Colonic mucosa (tissue), 4 donors: ENCODE data around the gene TXNL4B. TPM values are rescaled to one million over a fixed set of nuclear protein-coding genes. Genes with fewer than 3 reads are reported as not detected.
A peak's percentile ranks its signal among the peaks of the same experiment; 100 is the strongest.

ENCODE experiments used
- DNase-seq: peaks from one replicate; pipeline ENCODE4 v3.0.0-alpha.2; 2020
- H3K27ac ChIP-seq: fragments of 200-600 bp; one replicate; pipeline ENCODE4 v1.8.0; 2021
- H3K27me3 ChIP-seq: fragments of 200-600 bp; one replicate; pipeline ENCODE4 v1.8.0; 2021
- H3K36me3 ChIP-seq: fragments of 200-600 bp; one replicate; pipeline ENCODE4 v1.8.0; 2021
- H3K4me1 ChIP-seq: fragments of 200-600 bp; one replicate; pipeline ENCODE4 v1.8.0; 2021; ENCODE audit warnings: mild to moderate bottlenecking
- H3K4me3 ChIP-seq: fragments of 200-600 bp; one replicate; pipeline ENCODE4 v1.8.0; 2021
- H3K9ac ChIP-seq, 2 donors: one replicate each; pipeline ENCODE4 v1.7.0; 2013; ENCODE audit warnings: control low read depth in 2 of 2, low read depth in 2 of 2, low read length in 2 of 2
- H3K9me3 ChIP-seq: fragments of 200-600 bp; one replicate; pipeline ENCODE4 v1.8.0; 2021
- intact Hi-C: fragments of 100-400 bp; cut with DNase I; formaldehyde crosslinking; loops from one replicate; pipeline ENCODE4 v1.14.1; 2022
- total RNA-seq, 2 donors: library from RNA; stranded (reverse); fragmentation: NEBNext Ultra II Directional in 1 of 2; extraction: Animal tissue kit (Norgen Biotek cat#: 25700) in 1 of 2; gene quantifications; one replicate each; pipeline ENCODE4 v1.2.1, GENCODE V29; 2021
- TF ChIP-seq, protein P1 (sequence below): fragments of 200-600 bp; IDR thresholded peaks from one replicate; pipeline ENCODE4 v1.8.0; 2022; ENCODE audit warnings: antibody characterized with exemption, mild to moderate bottlenecking
- donor health status: healthy.
- donor health status: DM: no; HTN: no; CAD: no.
- donor health status: DM: no; HTN: no; CAD: no.

Gene TXNL4B
- total RNA-seq, 2 donors from 2014 or later: 10.1 to 13.7 TPM

DNA sequence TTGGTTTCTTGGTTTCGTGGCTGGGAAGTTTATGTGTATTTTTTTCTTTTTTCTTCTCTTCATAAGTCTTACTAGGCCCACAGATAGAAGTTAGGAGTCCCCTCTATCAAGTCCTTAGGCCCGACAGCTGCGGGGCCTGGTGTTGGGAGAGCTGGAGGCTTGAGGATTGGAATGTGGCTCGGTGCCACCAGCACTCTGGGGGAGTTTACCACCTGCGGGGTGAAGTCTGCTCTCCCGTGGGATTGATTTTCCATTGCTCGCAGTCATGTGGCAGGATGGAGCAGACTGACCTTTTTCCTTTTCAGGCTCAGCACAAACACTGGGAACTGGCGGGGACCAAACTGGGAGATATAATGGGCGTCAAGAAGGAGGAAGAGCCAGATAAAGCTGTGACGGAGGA is 7.8 kb upstream of the TXNL4B start:
- Histone ChIP-seq H3K27me3 (no peaks in the 10 kb centered on the region), H3K9me3 (no peaks in the 10 kb centered on the region), H3K9ac (no peak overlapping the region), H3K4me1 (no peaks in the 10 kb centered on the region), H3K4me3 (no peak overlapping the region), H3K36me3 (peaks cover 43% of the 10 kb centered on the region), H3K27ac (no peak overlapping the region)
- intact Hi-C loops: loop anchor here (5.0 kb wide), 1 partner anchor 34 kb away; no protein-coding TSS in a partner anchor
- DNase-seq: no peak
- TF ChIP-seq, protein P1, sequence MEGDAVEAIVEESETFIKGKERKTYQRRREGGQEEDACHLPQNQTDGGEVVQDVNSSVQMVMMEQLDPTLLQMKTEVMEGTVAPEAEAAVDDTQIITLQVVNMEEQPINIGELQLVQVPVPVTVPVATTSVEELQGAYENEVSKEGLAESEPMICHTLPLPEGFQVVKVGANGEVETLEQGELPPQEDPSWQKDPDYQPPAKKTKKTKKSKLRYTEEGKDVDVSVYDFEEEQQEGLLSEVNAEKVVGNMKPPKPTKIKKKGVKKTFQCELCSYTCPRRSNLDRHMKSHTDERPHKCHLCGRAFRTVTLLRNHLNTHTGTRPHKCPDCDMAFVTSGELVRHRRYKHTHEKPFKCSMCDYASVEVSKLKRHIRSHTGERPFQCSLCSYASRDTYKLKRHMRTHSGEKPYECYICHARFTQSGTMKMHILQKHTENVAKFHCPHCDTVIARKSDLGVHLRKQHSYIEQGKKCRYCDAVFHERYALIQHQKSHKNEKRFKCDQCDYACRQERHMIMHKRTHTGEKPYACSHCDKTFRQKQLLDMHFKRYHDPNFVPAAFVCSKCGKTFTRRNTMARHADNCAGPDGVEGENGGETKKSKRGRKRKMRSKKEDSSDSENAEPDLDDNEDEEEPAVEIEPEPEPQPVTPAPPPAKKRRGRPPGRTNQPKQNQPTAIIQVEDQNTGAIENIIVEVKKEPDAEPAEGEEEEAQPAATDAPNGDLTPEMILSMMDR: no peak

DNA sequence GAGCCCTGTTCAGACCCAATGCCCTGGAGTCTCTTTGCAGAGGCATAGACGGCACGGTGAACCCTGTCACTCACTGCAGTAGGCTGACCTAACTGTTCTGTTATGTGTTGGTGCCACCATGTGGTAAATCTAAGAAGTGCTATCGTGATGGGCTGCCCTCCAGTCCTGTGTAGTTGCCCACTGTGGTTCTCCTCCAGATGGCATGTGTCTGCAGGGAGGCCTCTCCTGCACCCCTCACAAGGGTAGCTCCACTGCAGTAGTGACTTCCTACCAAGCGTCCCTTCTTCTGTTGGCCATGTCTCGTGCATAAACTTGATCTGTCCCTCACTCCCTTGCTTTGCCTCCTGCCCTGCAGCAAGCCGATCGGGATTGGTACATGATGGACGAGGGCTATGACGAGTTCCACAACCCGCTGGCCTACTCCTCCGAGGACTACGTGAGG is 6.0 kb upstream of the TXNL4B start:
- TF ChIP-seq, protein P1: no peak
- H3K9me3 ChIP-seq: no peaks in the 10 kb centered on the region
- H3K36me3 ChIP-seq: peaks cover 33% of the 10 kb centered on the region
- no peak overlapping the region for H3K27ac ChIP-seq
- intact Hi-C loops: no loop called here
- H3K9ac ChIP-seq: no peak overlapping the region
- no peaks in the 10 kb centered on the region for H3K27me3 ChIP-seq
- H3K4me1 ChIP-seq: peaks cover 10% of the 10 kb centered on the region
- DNase-seq: peak; percentile 53
- H3K4me3 ChIP-seq: no peak overlapping the region

DNA sequence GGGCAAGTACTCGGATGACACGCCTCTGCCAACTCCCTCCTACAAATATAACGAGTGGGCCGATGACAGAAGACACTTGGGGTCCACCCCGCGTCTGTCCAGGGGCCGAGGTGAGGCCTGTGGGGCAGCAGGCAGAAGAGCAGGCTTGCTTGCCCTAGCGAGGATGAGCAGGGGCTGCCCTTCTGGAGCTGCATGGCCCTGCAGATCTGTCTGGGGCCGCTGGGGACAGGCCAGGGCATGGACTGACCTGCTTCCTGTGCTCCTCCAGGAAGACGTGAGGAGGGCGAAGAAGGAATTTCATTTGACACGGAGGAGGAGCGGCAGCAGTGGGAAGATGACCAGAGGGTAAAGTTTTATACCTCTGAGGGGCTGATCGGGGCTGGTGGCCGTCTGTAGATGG is 5.5 kb upstream of the TXNL4B start:
- H3K4me3 ChIP-seq: no peak overlapping the region
- DNase-seq: no peak
- peaks cover 11% of the 10 kb centered on the region for H3K4me1 ChIP-seq
- intact Hi-C loops: no loop called here
- H3K9me3 ChIP-seq: no peaks in the 10 kb centered on the region
- H3K27me3 ChIP-seq: no peaks in the 10 kb centered on the region
- no peak overlapping the region for H3K9ac ChIP-seq
- no peak overlapping the region for H3K27ac ChIP-seq
- TF ChIP-seq, protein P1: no peak
- peaks cover 28% of the 10 kb centered on the region for H3K36me3 ChIP-seq

DNA sequence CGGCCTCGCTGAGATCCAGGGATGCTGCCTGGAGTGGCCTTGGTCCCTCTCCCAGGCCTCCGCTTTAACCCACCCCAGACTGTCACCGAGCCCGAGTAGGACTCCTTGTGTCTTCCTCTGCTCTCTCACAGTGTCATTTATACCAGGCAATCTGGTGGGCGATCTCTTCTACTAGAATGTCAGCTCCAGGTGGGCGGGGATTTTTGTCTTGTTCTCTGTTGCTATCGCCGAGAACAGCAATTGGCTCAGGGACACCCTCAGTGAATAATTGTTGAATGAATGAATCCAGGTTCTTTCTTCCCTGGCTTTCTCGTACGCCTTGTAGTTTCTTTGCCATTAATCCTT is 818 bp upstream of the TXNL4B start:
- Histone ChIP-seq H3K27ac (peak overlapping the region; percentile 82), H3K36me3 (peaks cover 8% of the 10 kb centered on the region), H3K9ac (peak overlapping the region; percentile 94), H3K27me3 (no peaks in the 10 kb centered on the region), H3K4me3 (peak overlapping the region; percentile 90), H3K9me3 (no peaks in the 10 kb centered on the region), H3K4me1 (peaks cover 11% of the 10 kb centered on the region)
- TF ChIP-seq, protein P1: no peak
- DNase-seq: peak; percentile 28
- intact Hi-C loops: loop anchor here (5.0 kb wide), 1 partner anchor 82 kb away; no protein-coding TSS in a partner anchor

DNA sequence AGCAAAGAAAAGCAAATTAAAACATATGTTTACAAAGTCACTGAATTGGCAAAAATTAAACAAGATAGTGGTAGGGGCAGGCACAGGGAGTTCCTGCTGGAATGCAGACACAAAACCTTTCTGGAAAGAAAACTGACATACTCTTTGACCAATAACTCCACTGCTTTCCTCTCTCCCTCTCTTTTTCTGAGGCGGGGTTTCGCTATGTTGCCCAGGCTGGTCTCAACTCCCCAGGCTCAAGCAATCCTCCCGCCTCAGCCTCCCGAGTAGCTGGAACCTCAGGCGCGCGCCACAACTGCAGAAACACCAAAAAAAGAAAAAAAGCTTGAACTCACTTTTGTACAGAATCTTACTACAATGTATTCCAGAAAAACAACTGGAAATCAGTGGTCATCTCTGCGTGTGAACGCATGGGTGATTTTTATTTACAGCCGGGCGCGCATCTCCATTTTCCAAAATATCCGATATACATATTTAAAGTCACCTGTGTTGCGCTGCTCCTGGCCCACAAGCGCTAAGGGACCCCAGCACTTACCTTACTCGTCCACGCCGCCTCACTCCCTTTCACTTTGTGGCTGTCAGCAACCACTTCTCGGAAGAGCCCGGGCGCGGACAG is 480 bp downstream of the TXNL4B start:
- Histone ChIP-seq H3K4me1 (peaks cover 11% of the 10 kb centered on the region), H3K27me3 (no peaks in the 10 kb centered on the region), H3K9me3 (no peaks in the 10 kb centered on the region), H3K9ac (peak overlapping the region; percentile 79 to 94), H3K36me3 (peaks cover 11% of the 10 kb centered on the region), H3K4me3 (peak overlapping the region; percentile 90), H3K27ac (peak overlapping the region; percentile 82)
- intact Hi-C loops: loop anchor here (5.0 kb wide), 1 partner anchor 81 kb away; no protein-coding TSS in a partner anchor
- TF ChIP-seq, protein P1: no peak
- peak; percentile 44 for DNase-seq
